Left kidney (tissue), 2 donors: ENCODE data around the gene RBM47. TPM values are rescaled to one million over a fixed set of nuclear protein-coding genes. Genes with fewer than 3 reads are reported as not detected.
A peak's percentile ranks its signal among the peaks of the same experiment; 100 is the strongest.
"Not testable (repeated sequence)": the region's sequence is repeated elsewhere in the genome, so short reads cannot be mapped to it uniquely, and the experiment has no call there.

ENCODE experiments used
- DNase-seq: peaks from one replicate; pipeline ENCODE4 v3.0.0-alpha.2; 2013
- polyA plus RNA-seq: library from polyadenylated mRNA; unstranded; fragments of 120-200 nt; gene quantifications from one replicate; pipeline ENCODE4 v1.2.1, GENCODE V29; 2013; ENCODE audit not compliant: insufficient read length

The RBM47 gene
- polyA plus RNA-seq, 1 donor: 86.9 TPM

DNA sequence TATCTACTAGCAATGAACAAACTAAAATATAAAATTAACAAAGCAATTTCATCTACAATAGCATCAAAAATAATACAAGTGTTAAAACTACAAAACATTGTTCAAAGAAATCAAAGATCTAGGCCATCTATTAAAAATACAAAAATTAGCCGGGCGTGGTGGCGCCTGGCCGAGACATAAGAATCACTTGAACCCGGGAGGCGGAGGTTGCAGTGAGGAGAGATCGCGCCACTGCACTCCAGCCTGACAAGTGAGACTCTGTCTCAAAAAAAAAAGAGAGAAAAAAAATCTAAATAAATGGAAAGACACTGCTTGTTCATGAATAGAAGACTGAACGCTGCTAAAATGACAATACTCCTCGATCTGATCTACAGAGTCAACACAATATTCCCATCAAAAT lies 139.2 kb downstream of the RBM47 start:
- DNase-seq: no peak

GRCh38 chr4:40489961-40490360 lies 139.7 kb downstream of the RBM47 start:
- no peak for DNase-seq

GRCh38 chr4:40486534-40486933 lies 143.1 kb downstream of the RBM47 start:
- no peak for DNase-seq

GRCh38 chr4:40484346-40485090 lies 145.1 kb downstream of the RBM47 start:
- no peak for DNase-seq

- no peak for DNase-seq
These were observed 146.5 kb downstream of the RBM47 start for GRCh38 chr4:40482985-40483647.

GRCh38 chr4:40481977-40482376 lies 147.7 kb downstream of the RBM47 start:
- DNase-seq: no peak

DNA sequence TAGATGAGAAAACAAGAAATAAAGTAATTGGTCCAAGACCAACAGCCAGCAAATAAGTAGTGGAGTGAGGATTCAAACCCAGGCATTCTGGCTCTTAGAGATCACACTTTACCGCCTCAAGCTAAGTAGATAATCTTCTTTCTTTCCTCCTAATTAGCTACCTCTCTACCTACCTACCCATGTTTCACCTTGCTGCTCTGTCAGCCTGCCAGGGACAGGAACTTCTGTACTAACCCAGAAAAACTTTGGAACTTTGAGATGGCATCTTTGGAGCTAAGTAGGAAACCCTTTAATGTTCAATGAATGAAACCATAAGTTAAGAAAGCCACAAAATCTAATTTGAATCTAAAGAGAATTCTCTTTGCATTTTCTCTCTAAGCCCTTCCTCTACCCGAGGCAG lies 149.4 kb downstream of the RBM47 start:
- no peak for DNase-seq

DNA sequence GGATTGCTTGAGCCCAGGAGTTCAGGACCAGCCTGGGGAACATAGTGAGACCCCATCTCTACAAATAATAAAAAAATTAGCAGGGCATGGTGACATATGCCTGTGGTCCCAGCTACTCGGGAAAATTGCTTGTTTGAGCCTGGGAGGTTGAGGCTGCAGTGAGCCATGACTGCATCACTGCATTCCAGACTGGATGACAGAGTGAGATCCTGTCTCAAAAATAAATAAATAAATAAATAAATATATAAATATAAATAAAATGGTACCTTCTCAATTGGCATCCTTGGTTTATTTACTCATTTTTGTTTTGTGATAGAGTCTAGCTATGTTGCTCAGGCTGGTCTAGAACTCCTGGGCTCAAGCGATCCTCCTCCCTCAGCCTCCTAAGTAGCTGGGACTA lies 150.3 kb downstream of the RBM47 start:
- no peak for DNase-seq

- DNase-seq: no peak
These were observed 154.1 kb downstream of the RBM47 start for GRCh38 chr4:40475609-40476008.

GRCh38 chr4:40473578-40474388 lies 155.9 kb downstream of the RBM47 start:
- DNase-seq: peak; percentile 53

GRCh38 chr4:40471923-40472322 lies 157.7 kb downstream of the RBM47 start:
- DNase-seq: no peak

- no peak for DNase-seq
These were observed 162.9 kb downstream of the RBM47 start for GRCh38 chr4:40466789-40467188.

GRCh38 chr4:40462326-40462725 lies 167.3 kb downstream of the RBM47 start:
- DNase-seq: no peak

- DNase-seq: no peak
These were observed 167.8 kb downstream of the RBM47 start for GRCh38 chr4:40461879-40462278.

DNA sequence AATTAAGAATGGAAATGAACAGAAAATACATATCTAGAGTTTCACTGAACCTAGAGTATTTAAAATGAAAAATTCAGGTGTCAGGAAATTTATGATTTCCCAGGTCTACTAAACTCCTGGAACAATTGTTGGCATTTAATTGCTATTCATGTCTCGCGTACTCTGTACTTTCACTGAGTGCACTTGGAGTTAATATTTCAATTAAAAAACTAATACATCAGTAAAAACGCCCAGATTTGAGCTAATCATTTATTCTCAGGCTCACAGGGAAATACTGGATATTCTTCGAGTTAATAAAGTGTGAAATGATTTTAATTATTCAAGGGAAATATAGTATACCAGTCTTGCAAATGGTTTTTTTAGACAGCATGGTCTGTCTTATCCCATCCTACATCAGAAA lies 168.6 kb downstream of the RBM47 start:
- no peak for DNase-seq

- DNase-seq: no peak
These were observed 171.0 kb downstream of the RBM47 start for GRCh38 chr4:40458683-40459082.

DNA sequence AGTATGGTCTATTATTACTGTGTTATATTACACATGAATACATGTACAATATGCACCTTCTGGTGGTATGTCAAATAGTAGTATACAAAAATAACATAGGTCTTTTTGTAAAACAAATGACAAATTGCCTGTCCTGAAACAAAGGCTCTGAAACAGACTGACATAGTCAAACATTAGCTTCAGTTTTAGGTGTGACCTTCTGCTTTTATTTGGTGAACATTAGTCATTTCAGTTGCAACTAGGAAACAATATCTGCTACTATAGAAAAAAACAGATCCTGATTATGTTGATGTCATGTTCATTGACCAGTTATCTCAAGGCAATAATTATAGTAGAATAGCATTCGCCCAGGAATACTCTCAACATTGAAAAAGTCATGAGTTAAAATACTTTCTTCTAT lies 171.6 kb downstream of the RBM47 start:
- DNase-seq: no peak

- no peak for DNase-seq
These were observed 174.2 kb downstream of the RBM47 start for GRCh38 chr4:40455340-40455902.

DNA sequence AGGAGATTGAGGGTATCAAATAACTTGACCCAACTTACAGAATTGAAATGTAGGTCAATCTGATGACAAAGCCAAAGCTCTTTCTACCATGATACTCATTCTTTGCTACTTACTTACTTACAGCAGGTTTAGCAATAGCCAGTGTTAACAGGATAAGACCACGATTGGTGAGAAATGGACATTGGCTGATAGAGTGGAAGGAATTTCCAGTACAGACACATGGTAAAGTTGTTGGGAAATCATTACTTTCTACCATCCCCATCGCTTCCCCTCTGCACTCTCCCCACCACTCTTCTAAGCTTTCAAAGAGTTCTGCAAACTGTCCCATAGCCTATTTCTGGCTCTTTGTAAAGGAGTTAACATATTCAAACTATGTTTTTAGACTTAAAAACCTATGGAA lies 174.8 kb downstream of the RBM47 start:
- no peak for DNase-seq

GRCh38 chr4:40453912-40454311 lies 175.8 kb downstream of the RBM47 start:
- DNase-seq: no peak

GRCh38 chr4:40448875-40449274 lies 180.8 kb downstream of the RBM47 start:
- no peak for DNase-seq

DNA sequence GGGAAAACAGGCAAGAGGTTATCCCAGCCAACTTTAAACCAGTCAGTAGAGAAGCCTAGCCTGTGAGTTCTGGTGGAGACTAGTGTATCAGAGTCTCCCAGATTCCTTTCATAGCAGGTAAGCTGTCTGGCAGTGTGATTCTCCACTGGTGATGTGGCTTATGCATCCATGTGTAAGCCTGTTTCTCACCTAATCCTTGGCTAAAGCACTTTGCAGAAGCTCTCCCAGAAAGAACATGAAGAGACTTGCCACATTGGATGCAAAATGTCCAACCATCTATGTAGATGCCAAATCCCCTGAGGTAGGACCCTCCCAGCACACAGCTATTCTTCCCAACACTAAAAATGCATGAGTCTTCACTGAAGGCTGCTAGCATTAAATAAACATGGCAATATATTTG lies 182.8 kb downstream of the RBM47 start:
- no peak for DNase-seq

GRCh38 chr4:40446261-40446750 lies 183.4 kb downstream of the RBM47 start:
- not testable (repeated sequence) for DNase-seq
